ENCODE measurements around the gene TNIK.

DNA sequence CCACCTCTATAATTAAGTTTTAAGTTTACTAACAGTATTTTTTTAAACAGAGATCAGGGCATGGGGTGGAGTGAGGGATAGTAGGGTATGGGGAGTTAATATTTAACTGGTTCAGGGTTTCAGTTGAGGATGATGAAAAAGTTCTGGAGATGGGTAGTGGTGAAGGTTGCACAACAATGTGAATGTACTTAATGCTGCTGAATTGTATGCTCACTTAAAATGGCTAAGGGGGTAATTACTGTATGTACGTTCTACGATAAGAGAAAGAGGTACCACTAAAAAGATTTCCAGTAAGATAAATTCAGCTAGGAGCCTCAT is 101.4 kb downstream of the TNIK start:
- TF ChIP-seq, protein P1, sequence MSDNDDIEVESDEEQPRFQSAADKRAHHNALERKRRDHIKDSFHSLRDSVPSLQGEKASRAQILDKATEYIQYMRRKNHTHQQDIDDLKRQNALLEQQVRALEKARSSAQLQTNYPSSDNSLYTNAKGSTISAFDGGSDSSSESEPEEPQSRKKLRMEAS (IDR thresholded peaks at IDR 0.05; ENCODE audit: low read depth) = no peak
- TF ChIP-seq, protein P2, sequence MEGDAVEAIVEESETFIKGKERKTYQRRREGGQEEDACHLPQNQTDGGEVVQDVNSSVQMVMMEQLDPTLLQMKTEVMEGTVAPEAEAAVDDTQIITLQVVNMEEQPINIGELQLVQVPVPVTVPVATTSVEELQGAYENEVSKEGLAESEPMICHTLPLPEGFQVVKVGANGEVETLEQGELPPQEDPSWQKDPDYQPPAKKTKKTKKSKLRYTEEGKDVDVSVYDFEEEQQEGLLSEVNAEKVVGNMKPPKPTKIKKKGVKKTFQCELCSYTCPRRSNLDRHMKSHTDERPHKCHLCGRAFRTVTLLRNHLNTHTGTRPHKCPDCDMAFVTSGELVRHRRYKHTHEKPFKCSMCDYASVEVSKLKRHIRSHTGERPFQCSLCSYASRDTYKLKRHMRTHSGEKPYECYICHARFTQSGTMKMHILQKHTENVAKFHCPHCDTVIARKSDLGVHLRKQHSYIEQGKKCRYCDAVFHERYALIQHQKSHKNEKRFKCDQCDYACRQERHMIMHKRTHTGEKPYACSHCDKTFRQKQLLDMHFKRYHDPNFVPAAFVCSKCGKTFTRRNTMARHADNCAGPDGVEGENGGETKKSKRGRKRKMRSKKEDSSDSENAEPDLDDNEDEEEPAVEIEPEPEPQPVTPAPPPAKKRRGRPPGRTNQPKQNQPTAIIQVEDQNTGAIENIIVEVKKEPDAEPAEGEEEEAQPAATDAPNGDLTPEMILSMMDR (IDR thresholded peaks at IDR 0.05) = no peak
- TF ChIP-seq EZH2phosphoT487 (IDR thresholded peaks at IDR 0.05; ENCODE audit: borderline replicate concordance, low read depth) = no peak
- no peak for TF ChIP-seq GABPA (IDR thresholded peaks at IDR 0.05; ENCODE audit: low read depth)
- no peak for TF ChIP-seq POLR2AphosphoS5 (IDR thresholded peaks at IDR 0.05; ENCODE audit: low read depth, low read length)
- no peak for TF ChIP-seq MXI1 (IDR thresholded peaks at IDR 0.05; ENCODE audit: low read depth, low read length)
- TF ChIP-seq RFX5 (IDR thresholded peaks at IDR 0.05; ENCODE audit: low read length) = no peak
- no peak for TF ChIP-seq USF1 (IDR thresholded peaks at IDR 0.05; ENCODE audit: borderline replicate concordance, low read depth)
- no peak for TF ChIP-seq REST (IDR thresholded peaks at IDR 0.05; ENCODE audit: low read depth, low read length)
